ENCODE data around the gene MUS81. TPM values are rescaled to one million over a fixed set of nuclear protein-coding genes. Genes with fewer than 3 reads are reported as not detected.

MUS81 gene
- total and polyA plus RNA-seq, 2 of the 13 experiments (the other 11 are each of a cell fraction or from before 2014, with no cell fraction given) = 25.6 to 30.2 TPM

GRCh38 chr11:65857853-65858680 lies 2.2 kb upstream of the MUS81 start, which contains the start of gene CFL1 (continued):
- TF ChIP-seq ZNF691 (CRISPR knock-in tag; IDR thresholded peaks at IDR 0.05; ENCODE audit: borderline replicate concordance, low read depth) (peak; percentile 87; the same call in 1 of the 2 replicates), ATF4 (CRISPR knock-in tag; IDR thresholded peaks at IDR 0.05) (peak in 1 of 2 experiments; percentile 63; a peak in 1 of 4 replicates), ZFYVE20 (CRISPR knock-in tag; IDR thresholded peaks at IDR 0.05; ENCODE audit: borderline replicate concordance, low read depth) (peak; percentile 56; the same call in 1 of the 2 replicates), USF2 (IDR thresholded peaks at IDR 0.05; ENCODE audit: low read depth, low read length) (no peak), USF2 (CRISPR knock-in tag; IDR thresholded peaks at IDR 0.05; ENCODE audit: borderline replicate concordance) (peak; percentile 24; the same call in 1 of the 2 replicates), ZC3H13 (CRISPR knock-in tag; IDR thresholded peaks at IDR 0.05) (peak; percentile 81; the same call in 1 of the 2 replicates), TAF1 (CRISPR knock-in tag; IDR thresholded peaks at IDR 0.05) (peak; percentile 94), ZNF430 (CRISPR knock-in tag; IDR thresholded peaks at IDR 0.05) (no peak), HNRNPLL (IDR thresholded peaks at IDR 0.05; ENCODE audit: low read depth, low read length, poor library complexity, severe bottlenecking) (peak; percentile 61), NR2F6 (IDR thresholded peaks at IDR 0.05) (no peak), NR2F6 (CRISPR knock-in tag; IDR thresholded peaks at IDR 0.05) (peak; percentile 54), ZNF510 (CRISPR knock-in tag; IDR thresholded peaks at IDR 0.05; ENCODE audit: low read depth) (0 out of 2 replicates have a peak, but pooled peaks have one; percentile 60), TEAD3 (CRISPR knock-in tag; optimal IDR thresholded peaks at IDR 0.05; ENCODE audit: borderline replicate concordance) (peak; percentile 30), ZMAT5 (CRISPR knock-in tag; IDR thresholded peaks at IDR 0.05; ENCODE audit: borderline replicate concordance, low read depth) (no peak), AGO2 (optimal IDR thresholded peaks at IDR 0.05; ENCODE audit: low read depth, low read length) (peak; percentile 9), EEA1 (CRISPR knock-in tag; IDR thresholded peaks at IDR 0.05; ENCODE audit: borderline replicate concordance) (no peak), ZNF749 (CRISPR knock-in tag; IDR thresholded peaks at IDR 0.05; ENCODE audit: borderline replicate concordance) (0 out of 2 replicates have a peak, but pooled peaks have one; percentile 72), RNF219 (CRISPR knock-in tag; IDR thresholded peaks at IDR 0.05) (no peak), ZNF12 (CRISPR knock-in tag; IDR thresholded peaks at IDR 0.05) (peak; percentile 69), ZFP91 (CRISPR knock-in tag; IDR thresholded peaks at IDR 0.05; ENCODE audit: borderline replicate concordance) (peak; percentile 65)

Measured in HepG2 (cell line).